Panc1 (cell line): ENCODE data around the gene CYFIP2. TPM values are rescaled to one million over a fixed set of nuclear protein-coding genes. Genes with fewer than 3 reads are reported as not detected.

Experiments
- ATAC-seq: fragments of 200-7000 bp; cut with Tn5 transposase; 2 replicates; pipeline ENCODE4 v1.9.1; 2020; ENCODE audit warnings: mild to moderate bottlenecking, moderate library complexity
- BruUV-seq: library from RNA; stranded (reverse); fragments of 400-500 nt; replicated peaks from 2 replicates; lab custom pipeline; 2021; lab: Mats Ljungman, UMichigan
- CTCF ChIA-PET: fragments of 300-600 bp; sonication (Branson Sonifier 250); formaldehyde crosslinking; loops from one replicate; lab custom pipeline; 2022; ENCODE audit warnings: antibody characterized with exemption; lab: Charles Lee
- POLR2A ChIA-PET: fragments of 300-600 bp; sonication (Branson Sonifier 250); formaldehyde crosslinking; loops from one replicate; lab custom pipeline; 2022; ENCODE audit warnings: antibody characterized with exemption; lab: Charles Lee
- DNase-seq: peaks from one replicate; pipeline ENCODE4 v3.0.0-alpha.2; 2010; ENCODE audit warnings: low read depth, low spot score
- H3K27ac ChIP-seq: 2 replicates; pipeline ENCODE4 v1.5.1; 2011; ENCODE audit warnings: mild to moderate bottlenecking, low read length, inconsistent platforms
- H3K27me3 ChIP-seq: fragments of 200-500 bp; sonication (Bioruptor generic); 2 replicates; pipeline ENCODE4 v1.6.0; 2014; ENCODE audit warnings: low read length, inconsistent platforms; ENCODE audit not compliant: control insufficient read depth, insufficient read depth
- H3K36me3 ChIP-seq: fragments of 200-500 bp; sonication (Bioruptor generic); 2 replicates; pipeline ENCODE4 v1.5.1; 2014; ENCODE audit warnings: inconsistent platforms, mild to moderate bottlenecking, low read length, moderate library complexity; ENCODE audit not compliant: control insufficient read depth, insufficient read depth
- H3K4me1 ChIP-seq: 2 replicates; pipeline ENCODE4 v1.5.1; 2011; ENCODE audit warnings: inconsistent platforms, mild to moderate bottlenecking, low read length, moderate library complexity; ENCODE audit not compliant: control insufficient read depth, insufficient read depth
- H3K4me3 ChIP-seq, 2 experiments: 2 replicates each; pipeline ENCODE4 v1.5.1; 2011 to 2012; ENCODE audit warnings: low read depth in 2 of 2, low read length in 2 of 2, mild to moderate bottlenecking in 2 of 2, inconsistent platforms in 1 of 2, moderate library complexity in 1 of 2
- H3K9me3 ChIP-seq: fragments of 200-500 bp; sonication (Bioruptor generic); 2 replicates; pipeline ENCODE4 v1.5.1; 2014; ENCODE audit warnings: low read depth, mild to moderate bottlenecking, inconsistent platforms, low read length, moderate library complexity; ENCODE audit not compliant: control insufficient read depth, insufficient read depth
- POLR2AphosphoS5 ChIP-seq: IDR thresholded peaks from 2 replicates; pipeline ENCODE4 v1.6.1; 2012; ENCODE audit warnings: mild to moderate bottlenecking, low read depth, low read length, moderate library complexity
- SIN3A ChIP-seq: IDR thresholded peaks from 2 replicates; pipeline ENCODE4 v1.6.1; 2012; ENCODE audit warnings: low read depth, mild to moderate bottlenecking, low read length, moderate library complexity, borderline replicate concordance; ENCODE audit not compliant: insufficient read depth
- TCF7L2 ChIP-seq: IDR thresholded peaks from 2 replicates; pipeline ENCODE4 v1.6.1; 2011; ENCODE audit warnings: mild to moderate bottlenecking, low read depth, low read length, inconsistent platforms
- in situ Hi-C: cut with HindIII; loops from 2 replicates; pipeline ENCODE4 v1.10.0; 2016; ENCODE audit warnings: low sequenced_read_pairs, low pct_unique_long_range_greater_than_20kb
- intact Hi-C: fragments of 100-400 bp; cut with micrococcal nuclease; formaldehyde crosslinking; loops from one replicate; pipeline ENCODE4 v1.10.0; 2022; ENCODE audit not compliant: unreplicated experiment
- total RNA-seq: library from RNA; stranded (reverse); gene quantifications from one replicate; pipeline ENCODE4 v1.2.1, GENCODE V29; 2021; ENCODE audit not compliant: unreplicated experiment
- TF ChIP-seq, protein P1 (sequence below), 2 experiments: IDR thresholded peaks; 2 replicates each; pipeline ENCODE4 v1.6.1; 2011 to 2012; ENCODE audit warnings: low read depth in 2 of 2, control low read depth in 1 of 2, low read length in 1 of 2, mild to moderate bottlenecking in 1 of 2, moderate library complexity in 1 of 2; ENCODE audit not compliant: insufficient read depth in 1 of 2
- TF ChIP-seq, protein P2 (sequence below): fragments of 450-650 bp; IDR thresholded peaks from 2 replicates; pipeline ENCODE4 v1.5.1; 2017; ENCODE audit warnings: mild to moderate bottlenecking

Gene CYFIP2
- total RNA-seq, 1 experiment from 2014 or later = 0.80 TPM

DNA sequence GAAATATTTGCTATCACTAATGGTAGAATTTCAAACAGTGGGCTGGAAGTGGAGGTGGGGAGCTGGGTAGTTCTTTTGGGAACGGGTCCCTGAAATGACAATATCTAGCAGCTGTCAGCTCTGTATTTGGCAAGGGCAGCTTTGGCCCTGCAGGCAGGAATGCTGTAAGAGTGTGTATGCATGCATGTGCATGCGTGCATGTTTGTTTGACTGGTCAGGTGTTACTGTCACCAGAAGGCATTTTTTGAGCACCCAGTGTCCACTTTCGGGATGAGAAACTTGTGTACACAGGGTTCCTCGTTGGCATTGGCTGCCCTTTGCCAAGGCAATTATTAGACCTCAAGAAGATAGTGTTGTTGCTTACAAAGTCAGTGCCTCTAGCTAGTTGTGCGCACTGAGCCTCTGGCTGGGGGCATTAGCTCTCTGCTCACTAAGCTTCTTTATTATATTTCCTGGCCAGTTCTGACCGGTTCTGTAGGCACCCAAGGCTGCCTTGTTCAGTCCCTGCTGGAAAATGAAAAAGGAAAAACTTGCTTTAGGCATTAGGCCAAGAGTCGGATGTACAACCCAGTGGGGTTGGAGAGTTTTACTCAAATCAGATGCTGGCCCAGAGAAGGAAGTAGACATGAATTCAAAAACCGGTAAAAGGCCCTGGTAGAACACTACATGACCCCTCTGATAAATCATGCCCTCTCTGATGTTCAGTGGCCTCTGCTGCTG is 2.0 kb downstream of the CYFIP2 start:
- Histone ChIP-seq H3K4me3 (no peak overlapping the region), H3K36me3 (no peaks in the 10 kb centered on the region; the same call in 1 of the 2 replicates), H3K27ac (no peak overlapping the region), H3K27me3 (peaks cover 16% of the 10 kb centered on the region), H3K4me1 (no peaks in the 10 kb centered on the region), H3K9me3 (no peaks in the 10 kb centered on the region)
- no peak for DNase-seq
- CTCF ChIA-PET = no interaction called here
- POLR2A ChIA-PET = no interaction called here
- in situ Hi-C loops (no loop called here), intact Hi-C loops (no loop called here)
- ATAC-seq = no peak
- no TSS peak for BruUV-seq
- TF ChIP-seq, protein P1, sequence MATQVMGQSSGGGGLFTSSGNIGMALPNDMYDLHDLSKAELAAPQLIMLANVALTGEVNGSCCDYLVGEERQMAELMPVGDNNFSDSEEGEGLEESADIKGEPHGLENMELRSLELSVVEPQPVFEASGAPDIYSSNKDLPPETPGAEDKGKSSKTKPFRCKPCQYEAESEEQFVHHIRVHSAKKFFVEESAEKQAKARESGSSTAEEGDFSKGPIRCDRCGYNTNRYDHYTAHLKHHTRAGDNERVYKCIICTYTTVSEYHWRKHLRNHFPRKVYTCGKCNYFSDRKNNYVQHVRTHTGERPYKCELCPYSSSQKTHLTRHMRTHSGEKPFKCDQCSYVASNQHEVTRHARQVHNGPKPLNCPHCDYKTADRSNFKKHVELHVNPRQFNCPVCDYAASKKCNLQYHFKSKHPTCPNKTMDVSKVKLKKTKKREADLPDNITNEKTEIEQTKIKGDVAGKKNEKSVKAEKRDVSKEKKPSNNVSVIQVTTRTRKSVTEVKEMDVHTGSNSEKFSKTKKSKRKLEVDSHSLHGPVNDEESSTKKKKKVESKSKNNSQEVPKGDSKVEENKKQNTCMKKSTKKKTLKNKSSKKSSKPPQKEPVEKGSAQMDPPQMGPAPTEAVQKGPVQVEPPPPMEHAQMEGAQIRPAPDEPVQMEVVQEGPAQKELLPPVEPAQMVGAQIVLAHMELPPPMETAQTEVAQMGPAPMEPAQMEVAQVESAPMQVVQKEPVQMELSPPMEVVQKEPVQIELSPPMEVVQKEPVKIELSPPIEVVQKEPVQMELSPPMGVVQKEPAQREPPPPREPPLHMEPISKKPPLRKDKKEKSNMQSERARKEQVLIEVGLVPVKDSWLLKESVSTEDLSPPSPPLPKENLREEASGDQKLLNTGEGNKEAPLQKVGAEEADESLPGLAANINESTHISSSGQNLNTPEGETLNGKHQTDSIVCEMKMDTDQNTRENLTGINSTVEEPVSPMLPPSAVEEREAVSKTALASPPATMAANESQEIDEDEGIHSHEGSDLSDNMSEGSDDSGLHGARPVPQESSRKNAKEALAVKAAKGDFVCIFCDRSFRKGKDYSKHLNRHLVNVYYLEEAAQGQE (IDR thresholded peaks at IDR 0.05; ENCODE audit: insufficient read depth in 1 of 2, low read depth in 2 of 2, low read length in 1 of 2) = no peak
- TF ChIP-seq, protein P2, sequence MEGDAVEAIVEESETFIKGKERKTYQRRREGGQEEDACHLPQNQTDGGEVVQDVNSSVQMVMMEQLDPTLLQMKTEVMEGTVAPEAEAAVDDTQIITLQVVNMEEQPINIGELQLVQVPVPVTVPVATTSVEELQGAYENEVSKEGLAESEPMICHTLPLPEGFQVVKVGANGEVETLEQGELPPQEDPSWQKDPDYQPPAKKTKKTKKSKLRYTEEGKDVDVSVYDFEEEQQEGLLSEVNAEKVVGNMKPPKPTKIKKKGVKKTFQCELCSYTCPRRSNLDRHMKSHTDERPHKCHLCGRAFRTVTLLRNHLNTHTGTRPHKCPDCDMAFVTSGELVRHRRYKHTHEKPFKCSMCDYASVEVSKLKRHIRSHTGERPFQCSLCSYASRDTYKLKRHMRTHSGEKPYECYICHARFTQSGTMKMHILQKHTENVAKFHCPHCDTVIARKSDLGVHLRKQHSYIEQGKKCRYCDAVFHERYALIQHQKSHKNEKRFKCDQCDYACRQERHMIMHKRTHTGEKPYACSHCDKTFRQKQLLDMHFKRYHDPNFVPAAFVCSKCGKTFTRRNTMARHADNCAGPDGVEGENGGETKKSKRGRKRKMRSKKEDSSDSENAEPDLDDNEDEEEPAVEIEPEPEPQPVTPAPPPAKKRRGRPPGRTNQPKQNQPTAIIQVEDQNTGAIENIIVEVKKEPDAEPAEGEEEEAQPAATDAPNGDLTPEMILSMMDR = no peak
- TF ChIP-seq SIN3A (no peak), POLR2AphosphoS5 (no peak), TCF7L2 (no peak)

DNA sequence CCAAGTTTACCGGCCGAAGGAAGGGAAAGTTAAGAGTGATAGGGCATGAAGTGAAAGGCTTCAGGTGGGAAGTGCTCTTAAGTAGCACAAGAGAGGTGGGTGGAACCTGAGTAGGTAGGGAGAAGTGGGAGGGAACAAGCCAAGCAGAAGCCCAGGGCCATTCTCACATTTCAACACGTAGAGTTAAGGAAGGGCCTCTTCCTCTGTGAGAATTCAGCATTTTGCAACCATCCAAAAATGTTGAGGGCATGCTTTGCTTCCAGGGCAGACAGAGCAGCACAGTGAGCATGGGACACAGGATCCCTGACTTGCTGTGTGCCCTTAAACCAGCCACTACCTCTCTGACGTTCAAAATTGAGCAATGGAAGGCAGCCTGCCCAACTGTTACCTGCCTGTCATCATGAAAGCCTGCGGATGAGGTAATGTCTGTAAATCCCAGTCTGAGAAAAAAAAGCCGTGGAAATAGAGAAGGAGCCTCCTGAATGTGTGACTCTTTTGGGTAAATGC is 3.3 kb downstream of the CYFIP2 start:
- TF ChIP-seq, protein P1 (IDR thresholded peaks at IDR 0.05; ENCODE audit: insufficient read depth in 1 of 2, low read depth in 2 of 2, low read length in 1 of 2) = no peak
- TF ChIP-seq SIN3A (no peak), POLR2AphosphoS5 (no peak), TCF7L2 (no peak)
- TF ChIP-seq, protein P2 = no peak
- ChIA-PET POLR2A (no interaction called here), CTCF (no interaction called here)
- intact Hi-C loops (no loop called here), in situ Hi-C loops (no loop called here)
- no peak overlapping the region for H3K4me3 ChIP-seq
- no TSS peak for BruUV-seq
- peaks cover 8% of the 10 kb centered on the region for H3K27me3 ChIP-seq
- H3K27ac ChIP-seq = no peak overlapping the region
- no peaks in the 10 kb centered on the region for H3K4me1 ChIP-seq
- ATAC-seq (no peak), DNase-seq (no peak)
- no peaks in the 10 kb centered on the region for H3K9me3 ChIP-seq
- H3K36me3 ChIP-seq = no peaks in the 10 kb centered on the region; the same call in 1 of the 2 replicates
